NCI-H128 (cell line): Measurements from ENCODE around the gene VSTM2A.
A peak's percentile ranks its signal among the peaks of the same experiment; 100 is the strongest.
"Not testable (repeated sequence)": the region's sequence is repeated elsewhere in the genome, so short reads cannot be mapped to it uniquely, and the experiment has no call there.

ENCODE experiments used
- DNase-seq: peaks from one replicate; lab custom pipeline; 2025; ENCODE audit not compliant: unreplicated experiment; lab: John Stamatoyannopoulos, UW

VSTM2A gene

DNA sequence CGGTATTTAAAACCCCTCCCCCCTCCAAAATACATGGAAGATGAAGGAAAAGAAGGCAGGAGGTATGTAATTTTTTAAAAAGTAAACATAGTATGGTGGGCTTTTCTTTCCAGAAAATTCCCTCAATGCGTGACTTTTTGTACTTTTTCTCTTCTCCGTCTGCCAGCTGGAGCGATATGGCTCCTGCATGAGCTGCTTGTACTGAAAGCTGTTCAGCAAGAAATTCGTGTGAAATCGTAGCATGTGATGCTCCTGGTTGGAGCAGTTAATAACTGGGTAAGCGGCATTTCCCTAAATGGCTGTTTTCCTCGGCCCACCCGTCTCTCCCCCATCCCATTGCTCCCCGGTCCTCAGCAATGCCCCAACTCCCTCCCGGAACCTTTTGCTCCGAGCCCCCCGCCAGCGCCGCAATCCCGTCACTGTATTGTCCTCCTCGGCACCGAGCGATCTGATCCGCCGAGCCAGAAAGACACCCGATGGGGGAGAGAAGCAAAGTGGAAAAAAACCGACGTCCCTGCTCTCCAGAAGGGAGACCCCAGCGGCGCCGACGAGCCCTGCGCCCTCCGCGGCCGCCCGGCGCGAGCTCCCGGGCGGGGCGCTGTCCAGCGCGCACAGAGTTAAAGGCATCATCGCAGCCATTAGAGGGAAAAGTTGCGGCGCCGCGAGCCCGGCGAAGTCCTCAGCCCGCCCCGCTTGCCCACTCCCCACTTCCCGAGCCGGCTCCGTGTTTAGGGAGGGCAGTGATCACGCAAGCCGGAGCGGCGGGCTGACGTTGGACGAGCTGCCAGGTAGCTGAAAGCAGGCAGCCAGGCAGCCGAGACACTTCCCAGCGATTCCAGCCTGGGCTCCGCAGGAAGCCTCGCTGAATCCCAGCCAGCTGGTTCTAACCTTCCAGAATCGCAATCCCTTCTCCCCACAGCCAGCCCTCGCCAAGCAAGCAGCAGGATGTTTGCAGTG lies at the start of gene VSTM2A:
VSTM2A (plus strand) TSS at position 707 of the 957 bp plus-strand sequence. CDS start 356 bp downstream, outside the sequence.
- peak; percentile 84 for DNase-seq

DNA sequence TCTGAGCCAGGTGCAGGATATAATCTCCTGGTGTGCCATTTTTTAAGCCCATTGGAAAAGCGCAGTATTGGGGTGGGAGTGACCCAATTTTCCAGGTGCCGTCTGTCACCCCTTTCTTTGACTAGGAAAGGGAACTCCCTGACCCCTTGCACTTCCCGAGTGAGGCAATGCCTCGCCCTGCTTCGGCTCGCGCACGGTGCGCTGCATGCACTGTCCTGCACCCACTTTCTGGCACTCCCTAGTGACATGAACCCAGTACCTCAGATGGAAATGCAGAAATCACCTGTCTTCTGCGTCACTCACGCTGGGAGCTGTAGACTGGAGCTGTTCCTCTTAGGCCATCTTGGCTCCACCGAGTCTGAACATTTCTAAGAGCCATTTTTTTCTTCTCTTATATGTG lies 37.6 kb upstream of the VSTM2A start:
- not testable (repeated sequence) for DNase-seq

GRCh38 chr7:54529568-54529967 lies 12.6 kb upstream of the VSTM2A start:
- DNase-seq, result no peak

- no peak for DNase-seq
Observed at GRCh38 chr7:54538122-54538521, 4.1 kb upstream of the VSTM2A start.

DNA sequence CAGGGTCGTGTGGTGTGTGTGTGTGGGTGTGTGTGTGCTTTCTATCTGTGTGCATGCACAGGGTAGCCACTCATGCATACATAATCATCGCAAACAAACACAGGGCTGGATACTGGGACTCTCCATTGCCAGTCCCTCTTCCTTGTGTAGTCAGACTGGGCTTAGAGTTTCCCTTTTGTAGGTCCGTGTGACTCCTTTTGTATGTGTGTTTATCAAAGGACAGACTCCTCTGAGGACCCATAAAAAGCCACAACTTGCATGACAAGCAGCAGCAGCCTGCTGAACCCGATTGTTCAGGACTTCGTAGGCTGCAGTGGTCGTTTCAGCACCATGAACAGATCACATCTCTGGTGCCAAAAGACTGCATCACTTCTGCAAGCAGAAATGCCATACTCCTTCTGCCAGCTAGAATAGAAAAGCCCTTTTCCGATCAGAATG lies 895 bp downstream of the VSTM2A start:
- peak; percentile 15 for DNase-seq

DNA sequence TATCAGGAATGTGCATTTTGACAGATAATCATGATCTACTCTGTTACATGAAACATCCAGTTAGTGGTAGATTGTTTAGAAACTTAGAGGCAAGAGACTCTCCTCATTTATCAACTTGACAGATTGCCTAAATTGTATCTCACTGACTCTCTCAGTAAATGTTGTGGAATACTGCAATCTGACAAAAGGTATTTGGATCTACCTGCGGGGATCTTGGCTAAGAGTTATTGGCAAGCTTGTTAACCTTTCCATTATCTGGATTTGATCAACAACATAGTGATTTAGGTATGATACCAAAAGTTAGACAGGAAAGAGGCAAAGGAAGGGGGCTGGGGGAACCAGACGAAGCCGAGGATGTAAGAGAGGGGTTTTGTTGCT lies 2.0 kb downstream of the VSTM2A start:
- no peak for DNase-seq

DNA sequence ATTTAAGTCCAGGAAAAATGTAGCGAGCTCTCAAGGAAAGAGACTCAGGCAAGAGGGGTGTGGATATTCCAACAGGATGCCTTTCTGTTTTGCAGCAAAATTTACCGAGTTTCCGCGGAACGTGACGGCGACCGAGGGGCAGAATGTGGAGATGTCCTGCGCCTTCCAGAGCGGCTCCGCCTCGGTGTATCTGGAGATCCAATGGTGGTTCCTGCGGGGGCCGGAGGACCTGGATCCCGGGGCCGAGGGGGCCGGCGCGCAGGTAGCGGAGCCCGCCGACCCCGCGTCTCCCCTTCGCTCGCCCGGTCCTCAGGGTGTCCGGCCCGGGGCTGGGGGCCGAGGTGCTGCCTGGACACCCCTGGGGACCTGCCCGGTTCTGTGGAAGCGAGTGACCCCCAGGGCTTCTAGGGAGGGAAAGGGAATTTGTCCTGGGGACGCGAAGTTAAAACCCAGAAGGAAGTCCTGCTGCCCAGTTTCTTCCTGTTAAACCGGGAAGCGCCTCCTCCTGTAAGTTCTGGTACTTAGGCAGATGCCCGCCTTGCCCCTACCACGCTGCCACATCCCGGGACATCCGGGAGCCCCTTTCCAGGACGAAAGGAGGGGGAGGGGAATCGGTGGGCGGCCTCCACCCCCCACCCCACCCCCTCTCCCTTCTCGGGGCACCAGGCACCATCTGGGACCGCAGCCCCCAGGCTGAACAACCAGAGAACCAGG lies 2.5 kb downstream of the VSTM2A start:
- no peak for DNase-seq

DNA sequence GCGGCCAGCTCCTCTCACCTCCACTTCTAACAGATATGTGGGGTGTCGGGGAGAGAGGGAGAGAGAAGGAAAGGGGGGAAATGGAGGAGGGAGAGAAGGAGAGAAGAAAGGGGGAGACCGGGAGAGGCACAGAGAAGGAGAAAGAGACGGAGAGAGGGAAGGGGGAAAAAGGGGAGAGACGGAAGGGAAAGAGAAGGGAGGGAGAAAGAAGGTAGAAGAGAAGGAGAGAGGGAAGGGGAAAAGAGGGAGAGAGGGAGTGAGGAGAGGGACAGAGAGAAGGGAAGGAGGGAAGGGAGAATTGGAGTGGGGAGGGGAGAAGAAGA lies 3.0 kb downstream of the VSTM2A start:
- no peak for DNase-seq

DNA sequence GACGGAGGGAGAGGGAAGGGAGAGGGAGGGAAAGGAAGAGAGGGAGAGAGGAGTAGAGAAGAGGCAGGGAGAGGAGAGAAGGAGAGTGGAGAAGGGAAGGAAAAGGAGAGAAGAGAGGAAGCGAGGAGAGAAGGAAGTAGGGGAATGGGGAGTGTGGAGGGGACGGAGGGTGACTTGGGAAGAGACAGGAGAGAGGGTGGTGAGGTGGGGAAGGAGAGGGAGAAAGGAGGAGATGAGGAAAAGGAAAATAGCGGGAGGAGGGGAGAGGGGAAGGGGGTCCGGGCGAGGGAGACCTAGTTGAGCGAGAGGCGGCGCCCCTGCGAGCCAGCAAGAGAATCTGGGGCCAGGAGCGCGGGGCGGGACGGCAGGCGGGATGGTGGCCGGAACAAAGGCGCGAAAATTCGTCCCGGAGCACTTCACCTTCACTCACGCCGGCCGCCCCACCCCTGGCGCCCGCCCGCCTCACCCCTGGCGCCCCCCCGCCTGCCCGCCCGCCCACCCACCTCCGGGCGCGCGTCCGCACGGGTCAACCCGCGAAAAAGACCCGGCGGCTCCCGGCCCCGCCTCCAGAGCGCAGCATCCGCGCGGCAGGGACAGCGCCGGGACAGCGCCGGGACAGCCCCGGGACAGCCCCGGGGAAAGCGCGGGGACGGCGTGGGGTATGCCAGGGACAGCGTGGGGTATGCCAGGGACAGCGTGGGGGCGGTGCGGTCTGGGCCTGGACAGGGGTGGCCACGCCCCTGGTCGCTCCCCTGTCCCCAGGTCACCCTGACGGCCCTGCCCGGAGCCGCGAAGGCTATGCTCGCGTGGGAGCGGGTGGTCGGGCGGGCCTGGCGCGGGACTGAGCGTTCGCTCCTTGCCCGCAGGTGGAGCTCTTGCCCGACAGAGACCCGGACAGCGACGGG lies 4.2 kb downstream of the VSTM2A start:
- no peak for DNase-seq

- no peak for DNase-seq
Observed at GRCh38 chr7:54546986-54547314, 4.8 kb downstream of the VSTM2A start.

GRCh38 chr7:54550471-54550870 lies 8.3 kb downstream of the VSTM2A start:
- no peak for DNase-seq

GRCh38 chr7:54556121-54556520 lies 13.9 kb downstream of the VSTM2A start:
- DNase-seq, result peak; percentile 24

DNA sequence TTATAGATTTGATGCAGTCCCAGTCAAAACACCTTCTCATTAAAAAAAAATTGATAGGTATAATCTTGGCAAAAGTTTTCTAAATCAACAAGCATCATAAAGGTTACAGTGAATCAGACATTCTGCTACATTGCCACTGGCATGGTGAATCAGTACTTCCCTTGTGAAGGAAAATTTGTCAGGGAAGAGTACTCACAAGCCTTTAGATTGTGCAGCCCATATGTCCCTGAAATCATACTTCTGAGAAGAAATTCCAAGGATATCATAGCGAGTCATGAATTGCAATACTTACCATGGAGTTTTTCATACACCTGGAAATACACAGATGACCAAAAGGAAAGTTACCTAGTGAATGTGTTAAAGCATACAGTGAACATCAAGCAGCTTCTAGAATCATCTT lies 17.2 kb downstream of the VSTM2A start:
- DNase-seq, result no peak

DNA sequence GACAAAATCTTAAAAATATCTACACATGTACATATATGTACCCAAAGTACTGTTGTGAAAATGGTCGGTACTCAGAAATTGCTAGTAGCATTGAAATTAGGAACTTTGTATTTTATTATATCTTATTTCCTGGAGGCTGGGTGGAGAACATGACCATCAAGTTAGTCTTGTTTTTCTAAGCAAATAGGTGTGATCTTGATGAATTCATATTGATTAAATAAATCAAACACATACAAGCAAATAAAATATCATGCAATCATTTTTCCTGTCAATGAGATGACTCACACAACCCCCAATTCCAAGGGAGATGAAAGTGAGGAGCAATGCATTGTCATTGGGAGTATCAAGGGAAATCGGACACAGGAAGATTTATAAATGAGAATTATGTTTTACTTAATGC lies 18.0 kb downstream of the VSTM2A start:
- DNase-seq, result no peak

DNA sequence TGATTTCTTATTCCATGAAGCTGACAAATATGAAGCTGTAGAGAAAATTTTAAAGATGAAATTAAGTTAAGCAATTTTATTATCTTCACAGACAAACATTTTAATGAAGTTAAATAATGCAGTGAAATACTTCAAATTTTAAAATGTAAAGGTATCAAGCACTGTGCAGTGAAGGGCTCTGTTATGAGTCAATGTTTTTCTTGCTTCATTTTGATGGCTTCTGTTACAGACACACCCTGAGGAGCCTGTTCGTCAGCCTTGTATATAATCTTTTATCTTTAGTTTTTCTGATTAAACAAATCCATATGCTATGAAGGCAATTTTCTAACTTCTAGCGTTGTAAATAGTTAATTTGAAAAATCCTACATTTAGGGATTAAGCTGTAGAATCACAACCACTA lies 18.5 kb downstream of the VSTM2A start:
- DNase-seq, result no peak

GRCh38 chr7:54563329-54563916 lies 21.2 kb downstream of the VSTM2A start:
- DNase-seq, result no peak

- DNase-seq, result no peak
Observed at GRCh38 chr7:54565432-54565831, 23.3 kb downstream of the VSTM2A start.

- no peak for DNase-seq
Observed at GRCh38 chr7:54581511-54581910, 39.3 kb downstream of the VSTM2A start.

GRCh38 chr7:54591404-54592386 lies 49.5 kb downstream of the VSTM2A start:
- DNase-seq, result no peak

DNA sequence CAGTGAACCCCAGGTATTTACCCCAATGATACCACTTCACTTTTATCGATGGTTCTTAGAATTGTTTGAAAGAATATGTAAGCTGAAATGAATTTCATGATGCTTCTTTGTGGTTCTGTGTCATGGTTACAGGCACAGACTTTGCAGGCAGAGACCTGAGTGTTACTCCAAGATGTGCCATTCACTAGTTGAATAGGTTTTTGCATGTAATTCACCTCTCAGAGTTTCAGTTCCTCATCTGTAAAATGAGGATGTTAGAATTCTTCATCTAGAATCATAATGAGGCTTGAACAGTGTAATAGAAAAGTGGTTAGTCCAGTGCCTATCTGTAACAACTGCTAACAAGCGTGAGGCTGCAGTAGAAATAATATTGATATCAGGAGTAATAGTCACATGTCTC lies 54.6 kb downstream of the VSTM2A start:
- DNase-seq, result no peak
